HepG2 (cell line): ENCODE measurements around the gene CDK12. TPM values are rescaled to one million over a fixed set of nuclear protein-coding genes. Genes with fewer than 3 reads are reported as not detected.

ENCODE experiments used
- AGO1 ChIP-seq: fragments of 200-400 bp; formaldehyde crosslinking; IDR thresholded peaks from 2 replicates; pipeline ENCODE4 v1.6.1; 2017; ENCODE audit warnings: mild to moderate bottlenecking, low read depth, low read length, moderate library complexity; ENCODE audit not compliant: poor library complexity, severe bottlenecking
- ARNT ChIP-seq: fragments of 450-650 bp; IDR thresholded peaks from 2 replicates; pipeline ENCODE4 v1.6.1; 2017
- ATF7 ChIP-seq, 2 experiments: fragments of 450-650 bp in 1 of 2; sonication (generic) in 1 of 2; formaldehyde crosslinking in 1 of 2; IDR thresholded peaks; 2 replicates each; pipeline versions ENCODE4 v1.4.0 to v1.6.1; 2016 to 2020; ENCODE audit warnings: antibody characterized with exemption in 1 of 2, mild to moderate bottlenecking in 1 of 2, missing genetic modification reagents in 1 of 2
- CCAR2 ChIP-seq: fragments of 200-400 bp; formaldehyde crosslinking; optimal IDR thresholded peaks from 2 replicates; pipeline ENCODE3; 2018; ENCODE audit warnings: low read depth, mild to moderate bottlenecking, low read length, moderate library complexity
- FOXK2 ChIP-seq: fragments of 450-650 bp; IDR thresholded peaks from 2 replicates; pipeline ENCODE4 v1.6.1; 2016
- PCBP2 ChIP-seq: fragments of 200-400 bp; formaldehyde crosslinking; optimal IDR thresholded peaks from 2 replicates; pipeline ENCODE3; 2018; ENCODE audit warnings: low read length, low read depth; ENCODE audit not compliant: poor library complexity, severe bottlenecking
- SOX13 ChIP-seq, 3 experiments: fragments of 450-650 bp in 1 of 3; sonication (generic) in 1 of 3; formaldehyde crosslinking in 1 of 3; IDR thresholded peaks in 2 of 3; conservative IDR thresholded peaks in 1 of 3; 2 replicates each; pipeline versions ENCODE4 v1.5.0 to v1.6.1; 2016 to 2020; ENCODE audit warnings: antibody characterized with exemption in 1 of 3, mild to moderate bottlenecking in 1 of 3, missing compliant biosample characterization in 1 of 3, missing genetic modification reagents in 1 of 3, moderate library complexity in 1 of 3
- SRSF1 ChIP-seq: fragments of 200-400 bp; formaldehyde crosslinking; optimal IDR thresholded peaks from 2 replicates; pipeline ENCODE3; 2017; ENCODE audit warnings: mild to moderate bottlenecking, low read depth, low read length, moderate library complexity
- SYNCRIP ChIP-seq: fragments of 200-400 bp; formaldehyde crosslinking; IDR thresholded peaks from 2 replicates; pipeline ENCODE4 v1.6.1; 2018; ENCODE audit warnings: mild to moderate bottlenecking, low read depth, low read length; ENCODE audit not compliant: insufficient read depth
- TARDBP ChIP-seq: sonication (generic); formaldehyde crosslinking; IDR thresholded peaks from 2 replicates; pipeline ENCODE4 v1.8.0; 2022; ENCODE audit warnings: mild to moderate bottlenecking, missing genetic modification reagents
- TMF1 ChIP-seq: sonication (generic); formaldehyde crosslinking; IDR thresholded peaks from 2 replicates; pipeline ENCODE4 v1.8.1; 2022; ENCODE audit warnings: low read depth, missing genetic modification reagents
- ZMYM3 ChIP-seq: sonication (generic); formaldehyde crosslinking; IDR thresholded peaks from 2 replicates; pipeline ENCODE4 v1.5.1; 2020; ENCODE audit warnings: mild to moderate bottlenecking, missing genetic modification reagents
- ZNF234 ChIP-seq: sonication (generic); formaldehyde crosslinking; conservative IDR thresholded peaks from 2 replicates; pipeline ENCODE4 v1.5.1; 2020; ENCODE audit warnings: mild to moderate bottlenecking, missing genetic modification reagents
- ZNF484 ChIP-seq: sonication (generic); formaldehyde crosslinking; IDR thresholded peaks from 2 replicates; pipeline ENCODE4 v1.5.1; 2020; ENCODE audit warnings: mild to moderate bottlenecking, low read depth, missing genetic modification reagents, borderline replicate concordance
- ZNF616 ChIP-seq: sonication (generic); formaldehyde crosslinking; IDR thresholded peaks from 2 replicates; pipeline ENCODE4 v1.5.0; 2020; ENCODE audit warnings: low read depth, mild to moderate bottlenecking, missing genetic modification reagents
- ZNF724P ChIP-seq: sonication (generic); formaldehyde crosslinking; IDR thresholded peaks from 2 replicates; pipeline ENCODE4 v1.8.0; 2022; ENCODE audit warnings: missing genetic modification reagents, borderline replicate concordance
- ZNF766 ChIP-seq: sonication (generic); formaldehyde crosslinking; IDR thresholded peaks from 2 replicates; pipeline ENCODE4 v1.5.0; 2020; ENCODE audit warnings: missing genetic modification reagents, borderline replicate concordance
- ZNF777 ChIP-seq: sonication (generic); formaldehyde crosslinking; IDR thresholded peaks from 2 replicates; pipeline ENCODE4 v1.4.0; 2020; ENCODE audit warnings: missing genetic modification reagents
- polyA plus RNA-seq, 8 experiments: library from polyadenylated mRNA; depleted of rRNA in 3 of 8; stranded (reverse) in 7 of 8; unstranded in 1 of 8; fragments of >200 nt; fragmentation: Illumina TruSeq in 4 of 8; extraction: Trizol in 4 of 8; gene quantifications; 2 replicates each; pipeline versions ENCODE4 v1.2.1 to v1.2.3, GENCODE V29; 2011 to 2016; ENCODE audit warnings: low read depth in 4 of 8, missing spikeins in 1 of 8, mixed read lengths in 1 of 8; ENCODE audit not compliant: insufficient read depth in 1 of 8
- total RNA-seq, 5 experiments: library from RNA; depleted of rRNA; stranded (reverse); fragments of >200 nt; fragmentation: Illumina TruSeq; extraction: Trizol; gene quantifications; 2 replicates each; pipeline ENCODE4 v1.2.3, GENCODE V29; 2016; ENCODE audit warnings: low read depth in 1 of 5
- TF ChIP-seq, protein P1 (sequence below): sonication (generic); formaldehyde crosslinking; IDR thresholded peaks from 2 replicates; pipeline ENCODE4 v1.4.0; 2020; ENCODE audit warnings: missing genetic modification reagents, mild to moderate bottlenecking, borderline replicate concordance
- TF ChIP-seq, protein P2 (sequence below): IDR thresholded peaks from 2 replicates; pipeline ENCODE4 v1.6.1; 2018; ENCODE audit warnings: missing genetic modification reagents
- TF ChIP-seq, protein P3 (sequence below): sonication (generic); formaldehyde crosslinking; IDR thresholded peaks from 2 replicates; pipeline ENCODE4 v1.5.0; 2020; ENCODE audit warnings: mild to moderate bottlenecking, missing genetic modification reagents
- TF ChIP-seq, protein P4 (sequence below): sonication (generic); formaldehyde crosslinking; IDR thresholded peaks from 2 replicates; pipeline ENCODE4 v1.4.0; 2020; ENCODE audit warnings: mild to moderate bottlenecking, missing genetic modification reagents

CDK12 gene
- total and polyA plus RNA-seq, 2 of the 13 experiments (the other 11 are each of a cell fraction or from before 2014, with no cell fraction given): 24.0 to 88.6 TPM

DNA sequence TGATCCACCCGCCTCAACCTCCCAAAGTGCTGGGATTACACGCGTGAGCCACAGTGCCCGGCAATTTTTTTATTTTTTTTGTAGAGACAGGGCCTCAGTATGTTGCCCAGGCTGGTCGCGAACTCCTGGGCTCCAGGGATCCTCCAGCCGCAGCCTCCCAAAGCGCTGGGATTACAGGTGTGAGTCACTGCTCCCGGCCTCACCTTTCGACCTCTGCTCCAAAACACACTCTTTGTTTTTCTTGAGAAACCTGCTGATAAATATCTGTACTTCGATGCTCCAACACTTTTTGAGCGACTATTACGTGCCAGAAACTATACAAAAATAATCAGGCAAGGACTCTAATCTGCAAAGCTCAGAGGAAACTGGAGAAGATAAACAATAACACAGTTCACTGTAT is 11.2 kb upstream of the CDK12 start (continued):
- TF ChIP-seq, protein P1, sequence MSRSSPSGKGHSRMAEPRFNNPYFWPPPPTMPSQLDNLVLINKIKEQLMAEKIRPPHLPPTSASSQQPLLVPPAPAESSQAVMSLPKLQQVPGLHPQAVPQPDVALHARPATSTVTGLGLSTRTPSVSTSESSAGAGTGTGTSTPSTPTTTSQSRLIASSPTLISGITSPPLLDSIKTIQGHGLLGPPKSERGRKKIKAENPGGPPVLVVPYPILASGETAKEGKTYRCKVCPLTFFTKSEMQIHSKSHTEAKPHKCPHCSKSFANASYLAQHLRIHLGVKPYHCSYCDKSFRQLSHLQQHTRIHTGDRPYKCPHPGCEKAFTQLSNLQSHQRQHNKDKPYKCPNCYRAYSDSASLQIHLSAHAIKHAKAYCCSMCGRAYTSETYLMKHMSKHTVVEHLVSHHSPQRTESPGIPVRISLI (CRISPR knock-in tag): no peak
- TF ChIP-seq SOX13 (IDR thresholded peaks at IDR 0.05) (no peak), SOX13 (CRISPR knock-in tag; conservative IDR thresholded peaks at IDR 0.05 in 1 of 2, IDR thresholded peaks at IDR 0.05 in 1 of 2) (peak in 1 of 2 experiments; percentile 22; a peak in 1 of 4 replicates), SRSF1 (no peak), FOXK2 (no peak), SYNCRIP (no peak), ZNF484 (CRISPR knock-in tag) (no peak), ZNF616 (no peak), ZMYM3 (CRISPR knock-in tag) (peak; percentile 82), AGO1 (no peak), ZNF234 (CRISPR knock-in tag) (no peak), ZNF777 (CRISPR knock-in tag) (no peak), ATF7 (IDR thresholded peaks at IDR 0.05) (no peak), ATF7 (CRISPR knock-in tag; IDR thresholded peaks at IDR 0.05) (no peak), TARDBP (CRISPR knock-in tag) (no peak), PCBP2 (no peak), ZNF766 (no peak), ZNF724P (CRISPR knock-in tag) (no peak), ARNT (no peak), TMF1 (CRISPR knock-in tag) (no peak), CCAR2 (no peak)
- TF ChIP-seq, protein P2, sequence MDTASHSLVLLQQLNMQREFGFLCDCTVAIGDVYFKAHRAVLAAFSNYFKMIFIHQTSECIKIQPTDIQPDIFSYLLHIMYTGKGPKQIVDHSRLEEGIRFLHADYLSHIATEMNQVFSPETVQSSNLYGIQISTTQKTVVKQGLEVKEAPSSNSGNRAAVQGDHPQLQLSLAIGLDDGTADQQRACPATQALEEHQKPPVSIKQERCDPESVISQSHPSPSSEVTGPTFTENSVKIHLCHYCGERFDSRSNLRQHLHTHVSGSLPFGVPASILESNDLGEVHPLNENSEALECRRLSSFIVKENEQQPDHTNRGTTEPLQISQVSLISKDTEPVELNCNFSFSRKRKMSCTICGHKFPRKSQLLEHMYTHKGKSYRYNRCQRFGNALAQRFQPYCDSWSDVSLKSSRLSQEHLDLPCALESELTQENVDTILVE (CRISPR knock-in tag): no peak
- TF ChIP-seq, protein P3, sequence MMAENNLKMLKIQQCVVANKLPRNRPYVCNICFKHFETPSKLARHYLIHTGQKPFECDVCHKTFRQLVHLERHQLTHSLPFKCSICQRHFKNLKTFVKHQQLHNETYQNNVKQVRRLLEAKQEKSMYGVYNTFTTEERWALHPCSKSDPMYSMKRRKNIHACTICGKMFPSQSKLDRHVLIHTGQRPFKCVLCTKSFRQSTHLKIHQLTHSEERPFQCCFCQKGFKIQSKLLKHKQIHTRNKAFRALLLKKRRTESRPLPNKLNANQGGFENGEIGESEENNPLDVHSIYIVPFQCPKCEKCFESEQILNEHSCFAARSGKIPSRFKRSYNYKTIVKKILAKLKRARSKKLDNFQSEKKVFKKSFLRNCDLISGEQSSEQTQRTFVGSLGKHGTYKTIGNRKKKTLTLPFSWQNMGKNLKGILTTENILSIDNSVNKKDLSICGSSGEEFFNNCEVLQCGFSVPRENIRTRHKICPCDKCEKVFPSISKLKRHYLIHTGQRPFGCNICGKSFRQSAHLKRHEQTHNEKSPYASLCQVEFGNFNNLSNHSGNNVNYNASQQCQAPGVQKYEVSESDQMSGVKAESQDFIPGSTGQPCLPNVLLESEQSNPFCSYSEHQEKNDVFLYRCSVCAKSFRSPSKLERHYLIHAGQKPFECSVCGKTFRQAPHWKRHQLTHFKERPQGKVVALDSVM (CRISPR knock-in tag): peak; percentile 98
- TF ChIP-seq, protein P4, sequence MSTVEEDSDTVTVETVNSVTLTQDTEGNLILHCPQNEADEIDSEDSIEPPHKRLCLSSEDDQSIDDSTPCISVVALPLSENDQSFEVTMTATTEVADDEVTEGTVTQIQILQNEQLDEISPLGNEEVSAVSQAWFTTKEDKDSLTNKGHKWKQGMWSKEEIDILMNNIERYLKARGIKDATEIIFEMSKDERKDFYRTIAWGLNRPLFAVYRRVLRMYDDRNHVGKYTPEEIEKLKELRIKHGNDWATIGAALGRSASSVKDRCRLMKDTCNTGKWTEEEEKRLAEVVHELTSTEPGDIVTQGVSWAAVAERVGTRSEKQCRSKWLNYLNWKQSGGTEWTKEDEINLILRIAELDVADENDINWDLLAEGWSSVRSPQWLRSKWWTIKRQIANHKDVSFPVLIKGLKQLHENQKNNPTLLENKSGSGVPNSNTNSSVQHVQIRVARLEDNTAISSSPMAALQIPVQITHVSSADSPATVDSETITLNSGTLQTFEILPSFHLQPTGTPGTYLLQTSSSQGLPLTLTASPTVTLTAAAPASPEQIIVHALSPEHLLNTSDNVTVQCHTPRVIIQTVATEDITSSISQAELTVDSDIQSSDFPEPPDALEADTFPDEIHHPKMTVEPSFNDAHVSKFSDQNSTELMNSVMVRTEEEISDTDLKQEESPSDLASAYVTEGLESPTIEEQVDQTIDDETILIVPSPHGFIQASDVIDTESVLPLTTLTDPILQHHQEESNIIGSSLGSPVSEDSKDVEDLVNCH: no peak
